Activated effector memory CD4-positive, alpha-beta T cell treated with anti-CD3 and anti-CD28 coated beads, Interleukin-2, amount 50 U/mL, for 16 hours (primary cell): ENCODE results near the gene RASD1.
"Not testable (repeated sequence)": the region's sequence is repeated elsewhere in the genome, so short reads cannot be mapped to it uniquely, and the experiment has no call there.

Experiments
- DNase-seq: peaks from one replicate; pipeline ENCODE4 v3.0.0-alpha.2; 2020

The RASD1 gene

DNA sequence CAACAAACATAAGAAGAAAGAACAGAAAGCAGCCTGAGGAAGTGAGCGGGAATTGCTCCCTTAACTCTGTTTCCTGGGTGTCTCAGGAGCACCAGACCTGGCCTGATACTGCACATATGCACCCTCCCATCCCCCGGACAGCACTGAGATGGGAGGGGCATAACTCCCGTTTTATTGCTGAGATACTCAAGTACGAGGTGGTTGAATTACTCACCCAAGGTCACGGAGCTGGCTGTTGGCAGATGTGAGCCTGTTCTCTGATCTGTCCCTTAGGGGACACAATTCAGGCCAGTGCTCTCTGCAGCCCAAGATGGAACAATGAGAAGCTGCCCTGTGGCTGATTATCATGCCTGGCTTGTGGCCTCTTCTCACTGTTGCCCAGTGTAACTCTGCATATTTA, 28.5 kb downstream of the RASD1 start:
- no peak for DNase-seq

DNA sequence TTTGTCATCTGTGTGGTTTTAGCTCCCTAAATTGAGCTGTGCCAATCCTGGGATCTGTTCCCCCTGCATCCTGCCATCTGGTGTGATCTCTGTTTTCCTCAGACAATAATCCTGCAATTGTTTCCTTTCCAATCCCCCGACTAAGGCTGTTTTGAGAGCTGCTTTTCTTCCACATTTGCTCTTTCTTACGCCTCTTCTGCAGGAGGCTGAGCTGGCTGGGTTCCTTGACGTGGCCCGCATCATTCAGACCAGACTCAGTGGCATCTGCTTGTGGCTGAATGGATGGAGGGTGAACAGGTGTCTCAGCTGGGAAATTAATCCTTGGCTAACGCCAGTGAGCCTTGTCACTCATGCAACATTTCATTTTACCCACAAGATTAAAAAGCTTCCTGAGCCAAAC, 29.2 kb downstream of the RASD1 start:
- no peak for DNase-seq

DNA sequence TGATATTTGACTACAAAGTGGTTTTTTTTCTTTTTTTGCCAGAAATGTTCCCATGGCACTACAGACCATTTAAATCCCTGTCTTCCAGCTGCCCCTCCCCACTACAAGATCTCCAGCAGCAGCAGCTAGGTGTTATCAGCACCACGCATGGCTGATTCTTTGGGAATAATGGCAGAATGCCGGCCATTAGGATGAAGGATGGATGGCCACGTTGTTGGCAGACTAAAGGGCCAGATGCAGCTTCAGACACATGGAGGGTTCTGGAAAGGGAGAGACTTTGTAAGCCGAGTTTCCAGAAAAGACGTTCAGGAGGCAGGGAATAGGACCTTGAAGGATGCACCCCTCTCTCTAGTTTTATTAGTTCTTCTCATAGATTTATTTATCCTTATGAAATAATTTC, 29.7 kb downstream of the RASD1 start:
- no peak for DNase-seq

DNA sequence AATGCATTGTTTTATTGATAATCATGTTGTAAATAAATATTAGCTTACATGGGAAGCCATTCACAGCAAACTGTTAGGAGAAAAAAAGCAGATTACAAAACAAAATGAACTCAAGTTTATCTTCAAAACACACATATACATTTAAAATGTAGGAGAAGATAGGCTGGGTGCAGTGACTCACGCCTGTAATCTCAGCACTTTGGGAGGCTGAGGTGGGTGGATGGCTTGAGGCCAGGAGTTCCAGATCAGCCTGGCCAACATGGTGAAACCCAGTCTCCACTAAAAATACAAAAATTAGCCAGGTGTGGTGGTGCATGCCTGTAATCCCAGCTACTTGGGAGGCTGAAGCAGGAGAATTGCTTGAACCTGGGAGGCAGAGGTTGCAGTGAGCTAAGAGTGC, 30.3 kb downstream of the RASD1 start:
- DNase-seq = not testable (repeated sequence)

DNA sequence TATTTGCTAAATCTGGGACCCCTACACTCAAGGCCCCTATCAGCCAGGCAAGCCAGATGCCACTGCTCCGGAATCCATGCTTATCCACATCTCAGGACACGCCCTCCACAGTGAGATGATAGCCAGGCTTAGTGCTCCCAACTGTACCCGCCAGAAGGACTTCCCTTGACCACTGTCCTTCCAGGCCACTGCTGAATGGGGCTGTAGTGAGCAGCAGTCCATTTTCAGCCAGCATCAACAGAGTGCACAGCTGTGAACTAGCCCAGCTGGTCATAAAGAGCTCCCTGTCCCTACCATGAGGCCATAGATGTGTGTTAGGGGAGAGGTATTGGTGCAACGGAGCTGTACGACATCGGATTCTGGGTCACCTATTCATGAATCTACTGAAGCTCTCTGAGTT, 32.4 kb downstream of the RASD1 start:
- DNase-seq = no peak

DNA sequence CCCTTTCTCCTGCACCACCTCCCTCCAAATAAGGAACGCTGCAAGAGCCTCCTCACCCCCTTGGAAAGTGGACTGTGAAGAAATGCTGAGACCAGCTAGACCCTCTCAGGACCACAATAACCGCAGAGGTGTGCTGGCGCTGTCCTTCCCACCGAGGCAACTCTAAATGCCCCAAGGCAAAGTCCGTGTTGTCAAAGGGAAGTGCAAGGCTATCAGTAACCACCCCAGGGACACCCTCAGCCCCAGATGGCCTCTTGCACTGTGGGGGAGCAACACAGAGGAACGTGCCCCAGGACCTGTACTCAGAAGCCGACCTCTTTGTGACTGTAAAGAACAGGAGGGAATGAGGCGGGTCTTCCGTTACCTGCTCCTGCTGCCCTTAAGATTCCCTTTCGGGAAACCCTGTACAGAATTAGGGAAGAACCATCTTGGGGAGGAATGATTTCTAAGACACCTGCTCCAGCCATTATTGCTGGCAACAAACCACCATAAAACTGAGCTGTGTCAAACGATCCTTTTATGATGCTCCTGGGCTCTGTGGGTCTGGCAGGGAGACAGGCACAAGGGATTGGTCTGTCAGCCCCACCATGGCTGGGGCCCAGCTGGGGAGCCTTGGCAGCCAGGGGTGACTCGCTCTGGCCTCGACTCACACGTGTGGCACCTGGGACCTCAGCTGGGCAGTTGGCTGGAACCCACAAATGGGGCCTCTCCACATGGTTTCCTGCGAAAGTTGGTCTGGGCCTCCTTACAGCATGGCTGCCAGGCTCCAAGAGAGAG, 34.0 kb downstream of the RASD1 start:
- no peak for DNase-seq

DNA sequence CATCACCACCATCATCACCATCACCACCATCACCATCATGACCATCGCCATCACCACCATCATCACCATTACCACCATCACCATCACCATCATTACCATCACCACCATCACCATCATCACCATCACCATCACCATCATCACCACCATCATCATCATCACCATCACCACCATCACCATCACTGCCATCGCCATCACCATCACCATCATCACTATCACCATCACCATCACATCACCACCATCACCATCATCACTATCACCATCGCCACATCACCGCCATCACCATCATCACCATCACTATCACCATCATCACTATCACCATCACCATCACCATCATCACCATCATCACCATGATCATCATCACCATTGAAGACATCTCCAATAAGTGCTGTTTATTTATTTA, 36.2 kb downstream of the RASD1 start:
- DNase-seq = no peak

DNA sequence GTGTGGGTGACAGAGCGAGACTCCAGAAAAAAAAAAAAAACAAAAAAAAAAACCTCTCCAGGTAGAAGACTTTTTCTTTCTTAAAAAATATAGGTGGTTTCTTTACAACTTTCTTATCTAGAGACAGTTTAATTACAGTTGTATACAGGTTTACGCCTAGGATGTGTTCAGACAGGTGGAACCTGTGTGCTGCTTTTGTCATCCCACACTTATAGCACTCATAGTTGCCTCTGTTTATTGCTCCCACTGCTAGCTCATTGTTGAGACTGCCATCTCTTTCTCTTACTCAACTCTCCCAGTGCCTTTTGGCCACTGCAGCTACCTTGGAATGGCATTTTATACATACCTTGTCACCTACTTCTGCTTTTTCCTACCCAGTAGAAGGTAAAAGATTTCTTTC, 38.5 kb downstream of the RASD1 start:
- no peak for DNase-seq

DNA sequence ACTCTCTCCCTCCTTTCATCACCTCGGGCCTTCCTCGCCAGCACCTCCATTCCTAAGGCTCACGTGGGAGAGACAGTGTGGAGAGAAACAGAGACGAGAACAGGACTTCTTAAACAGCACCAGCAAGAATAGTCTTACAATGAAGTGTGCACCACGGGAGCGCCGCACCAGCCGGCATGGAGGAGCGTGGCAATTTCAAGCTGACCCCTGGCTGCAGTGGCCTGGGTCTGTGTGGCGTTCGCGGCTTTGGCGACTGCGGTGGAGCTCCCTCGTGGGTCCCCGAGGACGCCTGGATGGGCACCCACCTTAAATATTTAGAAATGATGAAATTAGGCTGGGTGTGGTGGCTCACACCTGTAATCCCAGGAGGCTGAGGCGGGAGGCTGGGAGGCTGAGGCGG, 39.9 kb downstream of the RASD1 start:
- no peak for DNase-seq

DNA sequence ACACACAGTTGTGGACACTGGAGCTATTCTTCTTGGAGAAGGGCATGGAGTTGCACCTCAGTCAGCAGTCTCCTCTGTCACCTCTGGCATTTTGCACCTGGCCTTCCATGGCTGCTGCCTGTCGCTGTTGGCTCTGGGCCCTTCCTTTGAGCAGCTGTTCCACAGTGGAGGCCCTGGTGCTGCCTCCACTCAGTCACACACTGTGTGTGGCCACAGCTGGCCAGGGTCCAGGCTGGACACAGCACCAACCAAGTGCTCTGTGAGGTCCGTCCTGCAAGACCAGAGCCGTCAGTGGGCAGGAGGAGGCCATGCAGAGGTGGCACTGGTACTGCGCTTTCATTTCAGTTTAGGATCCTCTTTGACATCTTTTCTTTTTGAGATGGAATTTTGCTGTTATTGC, 41.0 kb downstream of the RASD1 start:
- DNase-seq = no peak

DNA sequence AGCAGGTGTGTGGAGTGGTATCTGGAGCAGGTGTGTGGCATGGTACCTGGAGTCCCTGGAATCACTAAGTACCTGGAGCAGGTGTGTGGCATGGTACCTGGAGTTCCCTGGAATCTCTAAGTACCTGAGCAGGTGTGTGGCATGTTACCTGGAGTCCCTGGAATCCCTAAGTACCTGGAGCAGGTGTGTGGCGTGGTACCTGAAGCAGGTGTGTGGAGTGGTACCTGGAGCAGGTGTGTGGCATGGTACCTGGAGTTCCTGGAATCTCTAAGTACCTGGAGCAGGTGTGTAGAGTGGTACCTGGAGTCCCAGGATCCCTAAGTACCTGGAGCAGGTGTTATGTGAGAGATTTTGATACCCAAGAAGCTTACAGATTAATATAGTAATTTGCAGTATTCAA, 41.5 kb downstream of the RASD1 start:
- DNase-seq = not testable (repeated sequence)

DNA sequence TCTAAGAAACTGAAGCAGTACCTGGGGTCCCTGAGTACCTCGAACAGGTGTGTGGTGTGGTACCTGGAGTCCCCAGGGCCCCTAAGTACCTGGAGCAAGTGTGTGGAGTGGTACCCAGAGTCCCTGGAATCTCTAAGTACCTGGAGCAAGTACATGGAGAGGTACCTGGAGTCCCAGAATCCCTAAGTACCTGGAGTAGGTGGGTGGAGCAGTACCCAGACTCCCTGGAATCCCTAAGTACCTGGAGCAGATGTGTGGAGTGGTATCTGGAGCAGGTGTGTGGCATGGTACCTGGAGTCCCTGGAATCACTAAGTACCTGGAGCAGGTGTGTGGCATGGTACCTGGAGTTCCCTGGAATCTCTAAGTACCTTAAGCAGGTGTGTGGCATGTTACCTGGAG, 41.9 kb downstream of the RASD1 start:
- DNase-seq = no peak

DNA sequence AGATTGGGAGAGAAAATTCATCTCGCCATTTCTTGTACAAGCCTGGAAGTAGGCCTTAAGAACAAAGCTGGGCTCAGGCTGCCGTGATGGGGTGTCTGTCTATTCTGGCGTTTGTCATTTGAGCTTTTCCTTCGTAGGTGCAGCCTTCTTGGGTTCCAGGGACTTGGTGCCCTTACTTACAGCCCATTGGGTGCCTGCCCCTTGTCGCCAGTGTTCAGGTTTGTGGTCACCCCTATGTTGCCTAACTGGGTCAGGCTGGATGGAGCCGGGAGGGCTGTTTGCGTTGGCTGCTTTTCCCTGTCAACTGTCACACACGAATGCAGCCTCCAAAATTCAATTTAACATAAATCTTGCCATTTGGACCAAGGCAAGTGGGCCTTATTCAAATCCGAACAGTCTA, 43.1 kb downstream of the RASD1 start:
- DNase-seq = no peak

DNA sequence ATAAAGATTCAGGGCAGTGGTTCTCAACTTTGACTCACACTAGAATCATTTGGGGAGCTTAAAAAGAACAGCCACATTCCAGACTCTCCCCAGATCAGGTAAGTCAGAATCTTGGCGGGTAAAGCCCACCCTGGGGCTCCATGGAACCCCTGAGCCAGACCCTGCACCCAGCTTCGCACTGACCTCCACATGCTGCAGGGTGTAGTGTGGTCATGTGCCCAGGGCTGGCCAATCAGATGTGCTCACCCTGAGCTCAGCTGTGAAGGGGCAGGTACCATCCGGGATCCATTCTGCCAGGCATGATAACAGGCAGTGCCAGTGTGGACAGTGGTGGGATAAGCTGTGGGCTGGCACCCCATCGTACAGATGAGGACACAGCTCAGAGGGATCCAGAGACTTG, 47.5 kb downstream of the RASD1 start:
- DNase-seq = no peak

DNA sequence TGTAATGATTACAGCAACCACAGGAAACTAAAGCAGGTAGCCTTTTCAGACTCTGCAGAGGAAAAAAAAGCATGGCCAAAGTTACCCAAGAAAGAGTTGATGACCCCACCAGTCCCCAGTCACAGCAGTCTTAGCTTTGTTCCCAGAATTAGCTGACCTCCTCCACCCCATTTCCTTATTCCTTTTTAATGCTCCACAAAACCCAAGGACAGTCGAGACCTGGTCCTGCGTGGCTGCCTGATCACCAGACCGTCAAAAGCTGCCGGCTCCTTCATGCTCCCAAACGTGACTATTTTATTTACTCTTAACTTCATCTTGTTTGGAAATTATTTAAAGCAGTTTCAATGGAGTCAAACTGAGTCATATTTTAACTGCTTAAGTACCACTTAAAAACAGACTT, 48.1 kb downstream of the RASD1 start:
- no peak for DNase-seq

DNA sequence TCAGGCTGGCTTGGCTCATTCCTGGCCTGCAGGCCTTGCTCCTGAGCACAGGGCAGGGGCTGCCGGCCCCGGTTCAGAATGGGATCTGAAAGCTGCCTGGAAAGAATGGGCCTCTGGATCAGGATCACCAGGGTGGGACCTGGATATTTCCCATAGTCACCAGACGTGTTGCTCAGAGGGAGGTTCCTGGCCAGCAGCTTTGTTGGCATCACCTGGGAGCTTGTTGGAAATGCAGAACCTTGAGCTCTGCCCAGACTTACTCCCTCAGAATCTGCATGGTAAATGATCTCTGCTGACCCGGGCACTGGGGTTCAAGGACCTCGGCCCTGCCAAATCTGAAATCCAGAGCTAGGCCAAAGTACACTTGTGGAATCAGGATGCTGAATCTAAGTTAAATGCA, 48.9 kb downstream of the RASD1 start:
- DNase-seq = no peak

DNA sequence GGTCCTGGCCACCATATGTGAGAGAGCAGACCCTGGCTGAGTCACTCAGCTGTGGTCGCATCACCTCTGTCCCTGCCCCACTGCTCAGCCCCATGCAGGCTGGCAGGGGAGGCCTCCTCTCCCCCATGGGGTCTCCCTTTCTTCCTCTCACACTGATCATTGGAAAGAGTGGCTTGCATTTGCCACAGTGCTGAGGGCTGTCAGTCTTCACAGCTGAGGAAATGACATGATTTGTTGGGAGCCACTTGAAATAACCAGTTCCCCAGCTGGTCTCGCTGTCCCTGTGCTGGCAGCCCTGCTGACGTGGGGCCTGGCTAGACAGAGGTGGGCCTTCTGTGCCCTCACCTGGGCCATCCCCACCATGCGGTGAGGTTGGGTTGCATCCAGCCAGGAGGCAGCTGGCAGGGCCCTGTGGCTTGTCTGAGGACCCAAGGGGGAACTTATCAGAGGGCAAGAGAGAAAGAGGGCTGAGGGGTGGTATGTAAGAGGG, 49.5 kb downstream of the RASD1 start:
- no peak for DNase-seq

DNA sequence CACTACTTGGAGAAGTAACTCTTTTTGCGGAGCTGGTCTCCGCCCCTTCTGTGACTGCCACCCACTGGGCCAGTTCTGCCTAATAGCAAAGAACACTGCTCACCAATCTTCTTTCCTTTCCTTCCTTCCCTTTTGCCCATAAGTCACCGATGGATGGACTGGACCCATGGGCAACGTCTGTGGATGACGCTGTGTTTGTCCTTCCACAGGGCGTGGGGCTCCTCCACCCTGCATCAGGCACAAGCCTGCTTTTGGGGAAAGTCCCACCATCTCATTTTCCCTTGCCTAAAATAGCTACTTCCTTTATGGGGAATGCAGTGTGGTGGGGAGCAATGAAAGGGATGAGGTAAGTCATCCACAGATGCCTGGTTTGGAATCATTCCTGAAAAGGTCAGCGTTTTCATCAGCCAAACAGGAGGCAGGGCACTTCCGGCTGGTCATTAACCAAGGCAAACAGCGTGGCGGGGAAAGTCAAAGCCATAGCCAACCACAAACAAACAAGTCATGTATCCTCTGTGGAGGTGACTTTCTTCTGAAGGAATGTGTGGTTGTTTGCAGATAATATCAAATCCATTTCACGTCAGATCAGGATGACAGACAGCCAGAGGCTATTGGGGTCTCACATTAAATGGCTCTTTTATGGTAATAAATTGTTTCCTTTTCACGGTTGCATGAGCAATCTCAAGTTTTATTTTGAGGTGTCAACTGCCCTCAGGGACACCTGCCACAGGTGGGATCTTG, 50.1 kb downstream of the RASD1 start:
- no peak for DNase-seq

DNA sequence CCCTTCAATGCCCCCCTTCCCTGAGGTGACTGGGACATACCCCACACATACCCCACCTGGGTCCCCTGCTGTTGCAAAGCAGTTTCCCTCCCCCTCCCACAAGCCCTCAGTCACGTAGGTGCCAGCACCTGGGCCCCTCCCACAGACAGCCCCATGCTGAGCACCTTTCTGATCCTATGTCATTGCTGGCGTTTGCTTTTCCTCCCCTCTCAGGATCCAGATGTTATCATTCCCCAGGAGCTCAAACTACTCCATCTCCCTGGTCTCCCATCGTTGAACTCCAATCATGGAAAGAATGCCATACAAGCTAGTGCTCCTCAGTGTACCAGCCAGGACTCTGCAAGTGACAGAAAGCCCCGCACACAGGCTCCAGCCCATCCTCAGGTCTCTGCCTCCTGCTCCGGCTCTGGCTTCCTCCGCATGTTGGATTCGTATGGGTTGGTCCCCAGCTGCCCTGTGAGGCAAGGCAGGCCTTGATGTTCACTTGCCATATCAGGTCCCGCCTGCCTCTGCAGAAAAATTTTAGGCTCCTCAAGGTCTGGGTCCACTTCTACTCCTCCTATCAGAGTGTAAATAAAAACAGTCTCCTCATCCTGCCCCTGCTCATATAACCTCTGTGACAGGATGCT, 50.8 kb downstream of the RASD1 start:
- DNase-seq = no peak
